ENCODE measurements around the gene JARID2.

Gene JARID2

DNA sequence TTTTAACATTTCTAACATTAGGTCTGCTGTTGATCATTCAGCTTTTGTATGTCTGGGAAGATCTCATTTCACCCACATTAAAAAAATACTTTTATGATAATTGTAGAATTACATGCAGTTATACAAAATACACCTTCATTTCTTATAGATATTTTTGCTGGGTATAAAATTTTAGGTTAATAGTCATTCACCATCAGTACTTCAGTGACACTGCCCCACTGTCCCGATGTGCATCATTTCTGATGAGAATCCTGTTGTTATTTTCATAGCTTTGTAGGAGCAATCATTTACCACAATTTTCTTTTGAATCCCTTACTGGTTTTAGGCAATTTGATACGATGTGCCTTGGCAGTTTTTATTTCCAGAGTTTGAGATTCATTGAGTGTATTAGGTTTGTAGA is 173.6 kb downstream of the JARID2 start:
- no peak for ATAC-seq (ENCODE audit: low read depth)
- Histone ChIP-seq H3K27me3 (ENCODE audit: insufficient read depth, poor library complexity, severe bottlenecking) (no peaks in the 10 kb centered on the region), H3K36me3 (ENCODE audit: low read depth) (peaks cover 9% of the 10 kb centered on the region), H3K4me3 (ENCODE audit: severe bottlenecking) (no peak overlapping the region), H3K4me1 (ENCODE audit: insufficient read depth, poor library complexity, severe bottlenecking) (peaks cover 12% of the 10 kb centered on the region), H3K27ac (ENCODE audit: poor library complexity, severe bottlenecking) (no peak overlapping the region), H3K9me3 (ENCODE audit: severe bottlenecking) (peaks cover 8% of the 10 kb centered on the region)
- no peak for DNase-seq (ENCODE audit: low spot score)
- TF ChIP-seq, protein P1, sequence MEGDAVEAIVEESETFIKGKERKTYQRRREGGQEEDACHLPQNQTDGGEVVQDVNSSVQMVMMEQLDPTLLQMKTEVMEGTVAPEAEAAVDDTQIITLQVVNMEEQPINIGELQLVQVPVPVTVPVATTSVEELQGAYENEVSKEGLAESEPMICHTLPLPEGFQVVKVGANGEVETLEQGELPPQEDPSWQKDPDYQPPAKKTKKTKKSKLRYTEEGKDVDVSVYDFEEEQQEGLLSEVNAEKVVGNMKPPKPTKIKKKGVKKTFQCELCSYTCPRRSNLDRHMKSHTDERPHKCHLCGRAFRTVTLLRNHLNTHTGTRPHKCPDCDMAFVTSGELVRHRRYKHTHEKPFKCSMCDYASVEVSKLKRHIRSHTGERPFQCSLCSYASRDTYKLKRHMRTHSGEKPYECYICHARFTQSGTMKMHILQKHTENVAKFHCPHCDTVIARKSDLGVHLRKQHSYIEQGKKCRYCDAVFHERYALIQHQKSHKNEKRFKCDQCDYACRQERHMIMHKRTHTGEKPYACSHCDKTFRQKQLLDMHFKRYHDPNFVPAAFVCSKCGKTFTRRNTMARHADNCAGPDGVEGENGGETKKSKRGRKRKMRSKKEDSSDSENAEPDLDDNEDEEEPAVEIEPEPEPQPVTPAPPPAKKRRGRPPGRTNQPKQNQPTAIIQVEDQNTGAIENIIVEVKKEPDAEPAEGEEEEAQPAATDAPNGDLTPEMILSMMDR (IDR thresholded peaks at IDR 0.05; ENCODE audit: poor library complexity, severe bottlenecking): no peak

DNA sequence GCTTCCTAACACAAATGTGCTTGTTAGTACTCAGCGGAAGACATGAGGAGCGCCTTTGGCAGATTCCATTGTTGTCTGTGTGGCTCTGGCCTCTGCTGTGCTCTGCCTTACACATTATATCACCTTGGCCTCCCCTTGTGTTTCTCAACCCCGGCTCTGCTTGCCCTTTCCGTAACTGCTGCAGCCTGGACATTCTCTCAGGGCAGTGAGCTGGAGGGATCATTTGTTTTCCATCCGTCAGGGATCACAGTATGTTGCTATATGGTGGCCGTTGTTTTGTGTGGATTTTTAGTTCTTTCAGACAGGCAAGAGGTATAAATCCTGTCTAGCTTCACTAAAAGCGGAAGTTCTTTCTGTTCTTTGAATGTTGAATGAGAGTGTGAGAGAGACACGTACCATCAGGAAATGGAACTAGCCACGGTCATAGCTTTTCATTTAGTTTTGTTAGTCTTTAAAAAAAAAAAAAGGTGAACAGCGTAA is 175.1 kb downstream of the JARID2 start:
- H3K4me3 ChIP-seq (ENCODE audit: severe bottlenecking): no peak overlapping the region
- H3K27ac ChIP-seq (ENCODE audit: poor library complexity, severe bottlenecking): no peak overlapping the region
- ATAC-seq (ENCODE audit: low read depth) (no peak), DNase-seq (ENCODE audit: low spot score) (no peak)
- H3K27me3 ChIP-seq (ENCODE audit: insufficient read depth, poor library complexity, severe bottlenecking): no peaks in the 10 kb centered on the region
- H3K36me3 ChIP-seq (ENCODE audit: low read depth): peaks cover 9% of the 10 kb centered on the region
- H3K4me1 ChIP-seq (ENCODE audit: insufficient read depth, poor library complexity, severe bottlenecking): peaks cover 12% of the 10 kb centered on the region
- H3K9me3 ChIP-seq (ENCODE audit: severe bottlenecking): peaks cover 8% of the 10 kb centered on the region
- TF ChIP-seq, protein P1 (IDR thresholded peaks at IDR 0.05; ENCODE audit: poor library complexity, severe bottlenecking): no peak

DNA sequence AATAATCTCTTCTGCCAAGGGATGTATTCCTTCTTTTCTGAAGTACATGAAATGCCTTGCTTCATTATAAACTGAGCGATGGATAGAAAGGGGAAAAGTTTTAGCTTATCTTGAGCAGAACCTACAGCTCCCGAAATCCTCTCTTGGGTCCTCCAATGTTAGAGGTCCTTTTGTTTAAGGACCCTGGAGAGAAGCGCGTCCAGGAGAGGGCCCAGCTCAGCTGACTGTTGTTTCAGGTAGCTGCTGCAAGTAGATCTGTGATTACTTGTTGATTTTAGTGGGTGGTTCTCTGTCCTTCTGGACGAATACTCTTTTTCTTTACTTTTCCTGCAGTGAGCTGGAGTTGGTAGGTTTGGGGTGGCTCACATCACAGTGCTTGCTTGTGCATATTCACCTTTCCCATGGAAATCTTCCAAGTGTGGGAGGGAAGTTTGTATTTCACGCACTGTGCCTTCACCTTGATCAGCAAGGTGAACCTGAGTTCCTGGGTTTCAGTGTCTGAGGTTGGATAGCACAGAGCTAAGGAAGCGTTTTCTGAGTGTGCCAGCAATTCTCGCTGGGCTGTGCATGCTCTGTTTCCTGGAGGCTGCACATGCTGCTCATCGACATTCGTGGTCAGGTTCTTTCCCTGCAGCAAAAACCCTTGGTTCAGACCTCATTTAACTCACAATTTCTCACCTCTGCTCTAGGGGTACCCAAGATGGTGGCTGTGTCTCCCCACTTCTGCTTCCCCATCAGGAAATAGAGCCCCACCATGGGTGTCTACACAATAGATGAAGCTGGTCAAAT is 176.3 kb downstream of the JARID2 start:
- Histone ChIP-seq H3K36me3 (ENCODE audit: low read depth) (peaks cover 9% of the 10 kb centered on the region), H3K9me3 (ENCODE audit: severe bottlenecking) (peaks cover 8% of the 10 kb centered on the region), H3K27ac (ENCODE audit: poor library complexity, severe bottlenecking) (no peak overlapping the region), H3K4me3 (ENCODE audit: severe bottlenecking) (no peak overlapping the region), H3K27me3 (ENCODE audit: insufficient read depth, poor library complexity, severe bottlenecking) (no peaks in the 10 kb centered on the region), H3K4me1 (ENCODE audit: insufficient read depth, poor library complexity, severe bottlenecking) (peaks cover 6% of the 10 kb centered on the region)
- DNase-seq (ENCODE audit: low spot score) (no peak), ATAC-seq (ENCODE audit: low read depth) (no peak)
- TF ChIP-seq, protein P1 (IDR thresholded peaks at IDR 0.05; ENCODE audit: poor library complexity, severe bottlenecking): no peak

DNA sequence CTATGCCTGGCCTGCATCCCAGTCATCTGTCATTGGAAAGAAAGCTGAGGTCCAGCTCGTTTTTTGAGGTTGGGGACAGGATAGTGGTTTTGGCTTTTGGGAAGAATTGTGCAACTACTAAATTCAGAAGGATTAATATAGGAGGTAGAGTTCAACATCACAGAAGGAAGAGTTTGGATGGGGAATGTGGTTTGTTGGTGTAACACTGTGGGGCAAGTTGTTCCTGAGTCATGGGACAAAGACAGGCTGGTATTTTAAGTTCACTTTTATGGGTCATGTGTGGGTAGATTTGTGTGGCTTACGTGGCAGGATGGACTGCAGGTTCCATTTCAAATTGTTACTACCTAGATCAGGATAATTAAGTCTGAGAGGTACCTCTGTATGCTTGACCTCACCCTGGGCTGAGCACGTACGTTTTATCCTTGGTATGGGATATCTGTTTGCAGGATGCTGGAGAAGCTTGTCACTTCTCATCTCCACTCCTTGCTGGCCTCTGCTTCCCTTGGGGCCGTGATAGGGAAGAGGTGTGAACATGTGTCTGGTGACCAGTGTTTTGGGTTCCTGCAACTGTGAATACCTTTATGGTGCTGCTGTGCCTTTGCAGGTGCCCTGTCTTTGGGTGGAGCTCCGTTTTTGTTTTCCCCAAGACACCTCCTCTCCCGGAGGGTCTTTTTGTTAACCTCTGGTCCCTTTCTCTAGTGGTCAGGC is 177.6 kb downstream of the JARID2 start:
- Histone ChIP-seq H3K27me3 (ENCODE audit: insufficient read depth, poor library complexity, severe bottlenecking) (no peaks in the 10 kb centered on the region), H3K4me1 (ENCODE audit: insufficient read depth, poor library complexity, severe bottlenecking) (no peaks in the 10 kb centered on the region), H3K36me3 (ENCODE audit: low read depth) (peaks cover 9% of the 10 kb centered on the region), H3K9me3 (ENCODE audit: severe bottlenecking) (peaks cover 8% of the 10 kb centered on the region), H3K4me3 (ENCODE audit: severe bottlenecking) (no peak overlapping the region), H3K27ac (ENCODE audit: poor library complexity, severe bottlenecking) (no peak overlapping the region)
- no peak for DNase-seq (ENCODE audit: low spot score)
- ATAC-seq (ENCODE audit: low read depth): no peak
- TF ChIP-seq, protein P1 (IDR thresholded peaks at IDR 0.05; ENCODE audit: poor library complexity, severe bottlenecking): no peak
